Type B pancreatic cell (in vitro differentiated cells): ENCODE results near the gene VSX1. TPM values are rescaled to one million over a fixed set of nuclear protein-coding genes. Genes with fewer than 3 reads are reported as not detected.

Experiments
- DNase-seq: peaks from one replicate; pipeline ENCODE4 v3.0.0; 2021; ENCODE audit warnings: mixed read lengths; ENCODE audit not compliant: unreplicated experiment; ENCODE audit errors: extremely low spot score
- H3K27ac Mint-ChIP-seq: 2 replicates; pipeline ENCODE4 v1.8.0; 2021; ENCODE audit warnings: mild to moderate bottlenecking, mixed read lengths
- H3K27me3 Mint-ChIP-seq: 2 replicates; pipeline ENCODE4 v1.8.0; 2021; ENCODE audit warnings: mixed read lengths
- H3K36me3 Mint-ChIP-seq: 2 replicates; pipeline ENCODE4 v1.8.0; 2021; ENCODE audit warnings: mixed read lengths
- H3K4me1 Mint-ChIP-seq: one replicate; pipeline ENCODE4 v1.8.0; 2021; ENCODE audit warnings: mixed read lengths; ENCODE audit not compliant: unreplicated experiment
- H3K4me3 Mint-ChIP-seq: 2 replicates; pipeline ENCODE4 v1.8.0; 2021; ENCODE audit warnings: mild to moderate bottlenecking, mixed read lengths
- H3K9me3 Mint-ChIP-seq: 2 replicates; pipeline ENCODE4 v1.8.0; 2021; ENCODE audit warnings: mixed read lengths
- CTCF ChIP-seq: fragments of 200-600 bp; sonication (generic); conservative IDR thresholded peaks from 2 replicates; pipeline ENCODE4 v1.5.0; 2021; ENCODE audit warnings: antibody characterized with exemption, mild to moderate bottlenecking
- long read RNA-seq: library from polyadenylated mRNA; unstranded; transcript quantifications from one replicate; pipeline ENCODE4 v2.0.0, GENCODE V29; 2020
- total RNA-seq: library from RNA; stranded (reverse); gene quantifications from 2 replicates; pipeline ENCODE4 v1.2.1, GENCODE V29; 2021; ENCODE audit warnings: low replicate concordance

The VSX1 gene
- not detected in 2 replicates for total RNA-seq
- long read RNA-seq: 0 reads

- peaks cover 93% of the 10 kb centered on the region for H3K27me3 Mint-ChIP-seq
- peaks cover 7% of the 10 kb centered on the region for H3K4me1 Mint-ChIP-seq
- H3K36me3 Mint-ChIP-seq: peaks cover 4% of the 10 kb centered on the region
- peak within 1 kb of the TSS; percentile 28 for H3K4me3 Mint-ChIP-seq
- H3K9me3 Mint-ChIP-seq: no peaks in the 10 kb centered on the region
- peak; percentile 65 for DNase-seq
- TF ChIP-seq CTCF: no peak
- H3K27ac Mint-ChIP-seq: no peak within 1 kb of the TSS
Measured at GRCh38 chr20:25081730-25082497, at the start of gene VSX1. VSX1 (minus strand) TSS chr20:25082141; CDS start chr20:25082096, 45 bp downstream.

- Mint-ChIP-seq H3K27ac (no peak overlapping the region), H3K4me1 (no peaks in the 10 kb centered on the region), H3K4me3 (no peak overlapping the region), H3K27me3 (peaks cover 15% of the 10 kb centered on the region), H3K9me3 (no peaks in the 10 kb centered on the region), H3K36me3 (no peaks in the 10 kb centered on the region)
- no peak for TF ChIP-seq CTCF
- no peak for DNase-seq
Measured at GRCh38 chr20:25129908-25130307, 48.0 kb upstream of the VSX1 start.

- TF ChIP-seq CTCF: no peak
- no peak overlapping the region for H3K27ac Mint-ChIP-seq
- no peaks in the 10 kb centered on the region for H3K36me3 Mint-ChIP-seq
- peaks cover 16% of the 10 kb centered on the region for H3K27me3 Mint-ChIP-seq
- H3K9me3 Mint-ChIP-seq: no peaks in the 10 kb centered on the region
- no peaks in the 10 kb centered on the region for H3K4me1 Mint-ChIP-seq
- no peak for DNase-seq
- no peak overlapping the region for H3K4me3 Mint-ChIP-seq
Measured at GRCh38 chr20:25129428-25129827, 47.5 kb upstream of the VSX1 start.

- no peak overlapping the region for H3K27ac Mint-ChIP-seq
- H3K4me3 Mint-ChIP-seq: no peak overlapping the region
- TF ChIP-seq CTCF: no peak
- peaks cover 23% of the 10 kb centered on the region for H3K27me3 Mint-ChIP-seq
- no peaks in the 10 kb centered on the region for H3K4me1 Mint-ChIP-seq
- no peaks in the 10 kb centered on the region for H3K36me3 Mint-ChIP-seq
- no peak for DNase-seq
- H3K9me3 Mint-ChIP-seq: no peaks in the 10 kb centered on the region
Measured at GRCh38 chr20:25128649-25129048, 46.7 kb upstream of the VSX1 start.

- Mint-ChIP-seq H3K27ac (no peak overlapping the region), H3K4me3 (no peak overlapping the region), H3K36me3 (no peaks in the 10 kb centered on the region), H3K27me3 (peaks cover 21% of the 10 kb centered on the region), H3K9me3 (no peaks in the 10 kb centered on the region), H3K4me1 (no peaks in the 10 kb centered on the region)
- no peak for DNase-seq
- no peak for TF ChIP-seq CTCF
Measured at GRCh38 chr20:25127761-25128537, 46.0 kb upstream of the VSX1 start.
